GM18517 (cell line): Measurements from ENCODE around the gene RPP40.

Experiments
- ATAC-seq: cut with Tn5 transposase; IDR thresholded peaks from one replicate; pipeline ENCODE4 v1.9.1; 2021; ENCODE audit warnings: mild to moderate bottlenecking, moderate library complexity; ENCODE audit not compliant: unreplicated experiment

The RPP40 gene

DNA sequence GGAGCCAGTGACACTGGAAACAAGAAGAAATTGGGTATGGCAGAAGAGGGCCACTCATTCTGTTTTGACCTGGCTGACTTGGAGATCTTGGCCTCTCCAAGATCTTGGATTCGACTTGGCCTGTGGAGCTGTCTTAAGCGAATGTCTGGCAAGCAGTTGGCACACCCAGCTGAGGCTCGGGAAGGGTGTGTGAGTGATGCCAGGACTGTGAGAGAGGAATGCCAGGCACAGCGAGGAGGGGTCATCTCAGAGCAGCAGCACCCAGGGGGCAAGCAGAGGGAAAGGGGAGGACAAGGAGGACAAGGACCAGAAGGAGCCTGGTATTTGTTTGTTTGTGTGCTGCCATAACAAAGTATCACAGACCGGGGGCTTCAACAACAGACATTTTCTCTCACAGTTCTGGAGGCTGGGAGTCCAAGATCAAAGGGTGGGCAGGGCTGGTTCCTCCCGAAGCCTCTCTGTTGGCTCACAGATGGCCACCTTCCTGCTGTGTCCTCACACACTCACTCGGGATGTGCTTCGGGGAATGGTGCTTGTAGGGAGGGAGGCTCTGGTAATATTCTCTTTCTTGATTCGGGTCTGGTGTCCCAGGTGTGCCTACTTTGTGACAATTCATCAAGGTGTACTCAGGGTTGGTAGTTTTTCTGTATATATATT lies 33.0 kb downstream of the RPP40 start:
- no peak for ATAC-seq

DNA sequence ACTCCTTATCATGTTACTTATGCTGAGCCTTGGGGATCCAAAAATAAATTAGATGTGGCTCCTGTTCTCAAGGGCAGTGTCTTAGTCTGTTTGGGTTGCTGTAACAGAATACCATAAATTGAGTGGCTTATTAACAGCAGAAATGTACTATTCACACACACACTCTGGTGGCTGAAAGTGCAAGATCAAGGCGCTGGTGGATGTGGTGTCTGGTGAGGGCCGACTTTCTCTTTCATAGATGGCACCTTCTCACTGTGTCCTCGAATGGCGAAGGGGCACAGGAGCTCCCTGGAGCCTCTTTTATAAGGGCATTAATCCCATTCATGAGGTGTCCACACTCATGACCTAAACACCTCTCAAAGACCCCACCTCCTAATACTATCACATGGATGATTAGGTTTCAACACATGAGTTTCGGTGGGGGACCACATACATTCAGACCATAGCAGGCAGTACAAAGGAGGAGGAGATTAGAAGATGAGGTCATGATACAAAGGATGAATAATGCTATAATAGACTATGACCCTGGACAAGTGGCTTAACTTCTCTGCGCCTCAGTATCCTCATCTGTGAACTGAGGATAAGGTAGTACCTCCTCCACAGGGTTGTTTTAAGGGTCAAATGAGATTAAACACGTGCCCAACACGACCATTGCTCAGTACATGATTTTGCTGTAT lies 34.1 kb downstream of the RPP40 start:
- ATAC-seq, result no peak

DNA sequence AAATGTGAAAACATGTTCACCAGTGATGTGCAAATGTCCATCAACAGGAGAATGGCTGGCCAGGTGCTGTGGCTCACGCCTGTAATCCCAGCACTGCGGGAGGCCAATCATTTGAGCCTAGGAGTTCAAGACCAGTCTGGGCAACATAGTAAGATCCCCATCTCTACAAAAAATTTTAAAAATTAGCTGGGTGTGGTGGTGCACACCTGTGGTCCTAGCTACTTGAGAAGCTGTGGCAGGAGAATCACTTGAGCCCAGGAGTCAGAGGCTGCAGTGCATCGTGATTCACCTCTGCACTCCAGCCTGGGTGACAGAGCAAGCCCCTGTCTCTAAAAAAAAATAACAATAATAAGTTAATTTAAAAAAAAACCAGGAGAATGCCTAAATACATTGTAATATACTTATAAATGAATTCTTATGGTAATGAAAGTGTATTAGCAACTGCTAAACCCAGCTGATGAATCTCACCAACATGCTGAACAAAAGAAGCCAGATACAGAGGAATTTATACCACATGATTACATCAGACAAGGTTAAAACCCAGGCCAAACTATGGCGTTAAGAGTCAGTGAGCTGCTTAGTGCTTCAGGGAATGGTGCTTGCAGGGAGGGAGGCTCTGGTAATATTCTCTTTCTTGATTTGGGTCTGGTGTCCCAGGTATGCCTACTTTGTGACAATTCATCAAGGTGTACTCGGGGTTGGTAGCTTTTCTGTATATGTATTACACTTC lies 36.4 kb downstream of the RPP40 start:
- ATAC-seq, result no peak

DNA sequence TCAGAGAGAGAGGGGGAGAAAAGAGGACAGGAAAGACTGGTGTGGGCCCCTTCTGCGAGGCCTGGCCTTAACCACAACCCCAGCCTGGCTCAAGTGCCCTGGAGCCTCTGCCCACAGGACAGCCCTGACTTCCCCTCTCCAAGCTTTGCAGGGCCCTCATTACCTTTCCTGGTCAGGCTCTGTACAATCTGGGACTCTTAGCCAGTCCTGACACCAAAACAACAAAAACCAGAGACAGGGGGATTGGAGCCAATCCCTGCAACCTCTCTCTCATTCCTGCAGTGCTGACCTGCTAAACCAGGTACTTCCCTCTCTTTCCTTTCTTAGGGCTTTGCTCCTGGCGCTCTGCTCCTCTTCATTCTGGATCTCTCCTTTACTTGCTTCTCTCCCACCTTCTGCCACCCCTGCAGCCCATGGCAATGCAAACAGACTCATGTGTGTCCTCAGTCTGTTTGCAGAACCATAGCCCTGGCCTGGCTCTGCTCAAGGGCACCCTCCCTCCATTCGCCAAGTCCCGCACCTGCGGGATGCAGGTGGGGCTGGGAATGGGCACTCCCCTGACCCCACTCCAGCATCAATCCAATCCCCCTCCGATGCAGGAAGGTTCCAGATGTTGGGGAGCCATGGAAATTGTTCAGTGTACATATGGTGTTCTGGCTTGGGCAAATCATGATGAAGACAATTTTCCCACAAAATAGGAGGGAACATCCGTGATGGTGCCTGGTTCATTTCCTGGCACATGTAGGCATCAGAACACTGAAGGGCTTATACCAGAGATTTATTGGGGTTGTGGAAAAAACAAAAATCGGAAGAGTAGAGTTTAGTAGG lies 38.1 kb downstream of the RPP40 start:
- no peak for ATAC-seq

DNA sequence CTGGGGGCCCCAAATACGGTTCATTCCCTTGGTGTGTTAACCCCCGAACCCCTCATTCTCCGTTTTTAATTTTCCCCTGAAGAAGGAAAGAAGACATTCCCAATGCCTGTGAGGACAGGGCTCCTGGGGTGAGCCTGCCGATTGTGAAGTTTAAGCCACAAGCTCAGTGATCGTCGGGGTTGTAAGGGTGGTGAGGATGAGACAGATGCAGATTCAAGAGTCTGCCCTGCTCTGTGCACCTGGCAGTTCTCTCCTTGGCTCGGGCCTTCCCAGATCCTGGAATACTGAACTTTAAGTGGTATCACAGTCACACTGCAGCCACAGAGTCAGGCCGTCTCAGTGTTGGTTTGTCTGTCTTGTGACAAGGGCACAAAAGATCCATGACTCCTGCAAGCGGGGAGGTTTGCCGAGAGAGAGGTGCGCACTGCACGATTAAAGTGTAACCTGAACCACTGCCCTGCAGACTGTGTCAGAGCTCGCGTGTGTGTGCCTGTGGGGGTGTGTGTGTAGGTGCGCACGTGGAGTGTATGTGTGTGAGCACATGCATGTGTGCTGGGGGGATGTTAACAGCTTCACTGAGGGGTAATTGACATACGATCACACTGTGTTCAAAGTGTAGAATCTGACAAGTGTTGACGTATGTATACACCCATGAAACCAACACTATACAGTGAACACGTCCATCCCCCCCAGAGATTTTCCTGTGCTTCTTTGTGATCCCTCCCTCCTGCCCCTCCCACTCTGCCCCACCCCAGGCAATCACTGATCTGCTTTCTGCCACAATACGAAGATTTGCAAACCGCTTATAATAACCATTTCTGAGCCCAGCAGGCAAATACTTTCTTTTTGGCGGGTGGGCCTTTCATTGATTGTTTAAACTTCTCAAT lies 38.9 kb downstream of the RPP40 start:
- no peak for ATAC-seq

DNA sequence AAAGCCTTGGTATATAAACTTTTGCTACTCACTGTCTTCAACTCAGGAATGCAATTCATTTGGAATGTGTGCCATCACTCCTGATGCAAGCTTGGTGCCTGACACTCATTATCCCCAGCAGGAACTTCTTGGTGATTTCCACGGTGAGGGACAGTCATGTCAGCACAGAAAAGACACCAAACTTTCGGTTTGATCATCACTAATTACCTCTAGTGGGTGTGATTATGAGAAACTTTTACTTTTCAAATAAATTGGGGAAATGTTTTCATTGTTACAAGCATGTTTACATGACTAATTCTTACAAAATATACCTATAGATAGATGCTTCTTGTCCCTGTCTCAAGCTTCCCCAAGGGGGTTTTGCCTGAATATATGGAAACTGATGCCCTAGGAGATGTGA lies 40.9 kb downstream of the RPP40 start:
- no peak for ATAC-seq

DNA sequence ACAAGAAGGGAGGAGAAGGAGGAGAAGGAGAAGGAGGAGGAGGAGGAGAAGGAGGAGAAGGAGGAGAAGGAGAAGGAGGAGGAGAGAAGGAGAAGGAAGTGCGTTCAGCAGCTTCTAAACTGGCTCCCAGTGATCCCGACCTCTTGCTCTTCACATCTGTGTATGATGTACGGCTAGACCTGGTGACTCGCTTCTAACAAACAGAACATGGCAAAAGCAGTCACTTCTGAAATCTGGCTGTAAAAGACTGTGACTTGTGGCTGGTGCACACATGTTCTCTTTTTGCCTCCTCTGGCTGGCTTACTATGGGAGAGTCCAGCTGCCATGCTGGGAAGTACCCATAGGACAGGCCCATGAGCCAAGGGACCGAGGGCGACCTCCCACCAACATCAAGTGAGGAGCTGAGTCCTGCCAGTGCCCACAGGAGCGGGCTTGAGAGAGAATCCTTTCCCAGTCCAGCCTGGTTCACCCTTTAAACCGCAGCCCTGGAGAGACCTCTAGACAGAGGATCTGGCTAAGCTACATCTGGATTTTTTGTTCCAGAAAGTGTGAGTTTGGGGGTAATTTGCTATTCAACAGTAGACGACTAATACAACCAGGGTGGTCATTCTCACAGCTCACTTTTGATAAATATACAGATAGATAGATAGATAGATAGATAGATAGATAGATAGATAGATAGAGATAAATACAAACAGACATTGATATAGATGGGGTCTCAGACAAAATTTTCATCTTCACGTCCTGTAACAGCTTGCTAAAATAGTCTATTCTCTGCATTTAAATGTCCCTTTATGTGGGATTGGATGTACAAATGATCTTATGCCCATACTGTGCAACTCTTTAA lies 42.3 kb downstream of the RPP40 start:
- no peak for ATAC-seq

DNA sequence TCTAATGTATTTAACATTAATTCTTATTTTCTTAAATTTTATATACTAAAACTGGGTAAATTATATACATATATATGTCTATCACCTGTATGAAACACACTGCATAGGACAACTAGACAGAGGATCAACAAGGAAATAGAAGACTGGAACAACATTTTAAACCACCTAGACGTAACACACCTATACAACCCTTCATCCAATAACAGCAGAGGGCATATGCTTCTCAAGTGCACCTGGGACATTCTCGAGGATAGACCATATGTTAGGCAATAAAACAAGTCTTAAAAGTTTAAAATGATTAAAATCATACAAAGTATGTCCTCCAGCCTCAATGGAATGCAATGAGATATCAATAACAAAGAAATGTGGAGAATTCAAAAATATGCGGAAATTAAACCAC lies 45.2 kb downstream of the RPP40 start:
- ATAC-seq, result no peak

DNA sequence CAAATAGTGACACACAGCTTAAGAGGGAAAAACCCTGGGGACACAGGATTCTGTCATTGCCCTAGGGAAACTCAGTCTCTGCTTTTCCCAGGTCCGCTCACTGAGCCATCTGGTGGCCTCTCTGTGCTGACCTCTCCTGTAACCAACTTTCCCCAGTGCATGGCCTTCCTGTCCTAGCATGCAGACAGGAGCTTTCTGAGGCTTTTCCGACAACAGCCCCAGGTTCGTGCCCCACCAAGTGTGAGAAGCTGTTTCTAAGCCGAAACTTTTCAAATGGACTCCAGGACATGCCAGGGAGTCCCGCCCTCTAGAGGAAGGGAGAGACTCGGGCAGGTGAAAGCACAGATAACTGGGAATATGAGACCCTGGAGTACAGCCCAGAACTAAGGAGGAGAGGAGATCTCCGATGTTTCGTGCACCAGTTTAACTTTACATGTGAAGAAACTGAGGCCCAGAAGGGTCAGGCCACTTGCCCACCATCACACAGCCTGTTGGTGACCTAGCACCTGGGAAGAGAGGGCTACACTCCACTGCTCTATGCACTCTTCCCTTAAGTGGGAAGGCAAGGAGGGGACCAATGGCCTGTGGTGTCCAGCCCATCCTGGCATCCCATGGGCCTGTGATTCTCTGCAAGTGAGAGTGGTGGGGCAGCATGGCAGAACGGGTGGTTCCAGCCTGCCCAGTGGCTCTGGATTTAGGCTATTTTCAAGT lies 46.2 kb downstream of the RPP40 start:
- ATAC-seq, result no peak

DNA sequence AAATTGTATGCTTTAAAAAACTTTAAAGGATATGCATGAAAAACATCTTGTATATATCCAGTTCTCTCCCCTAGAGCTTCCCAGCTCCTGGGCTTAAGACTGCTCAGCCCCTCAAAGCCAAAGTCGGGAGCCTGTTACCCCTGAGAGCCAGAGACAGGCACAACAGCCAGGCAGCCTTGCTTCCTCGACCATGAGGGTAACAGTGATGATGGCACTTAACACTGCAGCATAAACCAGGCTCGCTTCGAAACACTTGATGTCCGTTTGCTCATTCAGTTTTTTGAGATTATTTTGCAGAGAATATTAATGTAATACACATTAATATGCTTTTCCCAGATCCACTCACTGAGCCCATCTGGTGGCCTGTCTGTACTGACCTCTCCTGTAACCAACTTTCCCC lies 47.2 kb downstream of the RPP40 start:
- ATAC-seq, result no peak

DNA sequence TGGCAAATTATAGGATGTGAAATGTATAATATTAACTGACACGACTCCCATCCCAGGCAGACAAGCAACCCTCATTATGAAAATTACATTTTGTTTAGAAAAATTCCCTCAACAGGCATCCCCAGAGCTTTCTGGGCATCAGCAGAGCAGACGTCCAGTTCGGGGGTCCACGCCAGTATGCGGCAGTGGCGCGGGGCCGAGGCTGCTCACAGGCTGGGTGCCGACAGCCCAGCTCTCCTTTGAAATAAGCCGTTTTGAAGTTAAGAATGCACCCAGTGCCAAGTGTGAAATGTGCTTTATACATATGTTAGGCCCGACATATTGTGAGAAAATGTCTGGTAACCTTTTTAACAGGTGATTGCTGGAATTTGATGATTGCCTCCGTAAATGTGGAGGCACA lies 50.4 kb downstream of the RPP40 start:
- ATAC-seq, result no peak

DNA sequence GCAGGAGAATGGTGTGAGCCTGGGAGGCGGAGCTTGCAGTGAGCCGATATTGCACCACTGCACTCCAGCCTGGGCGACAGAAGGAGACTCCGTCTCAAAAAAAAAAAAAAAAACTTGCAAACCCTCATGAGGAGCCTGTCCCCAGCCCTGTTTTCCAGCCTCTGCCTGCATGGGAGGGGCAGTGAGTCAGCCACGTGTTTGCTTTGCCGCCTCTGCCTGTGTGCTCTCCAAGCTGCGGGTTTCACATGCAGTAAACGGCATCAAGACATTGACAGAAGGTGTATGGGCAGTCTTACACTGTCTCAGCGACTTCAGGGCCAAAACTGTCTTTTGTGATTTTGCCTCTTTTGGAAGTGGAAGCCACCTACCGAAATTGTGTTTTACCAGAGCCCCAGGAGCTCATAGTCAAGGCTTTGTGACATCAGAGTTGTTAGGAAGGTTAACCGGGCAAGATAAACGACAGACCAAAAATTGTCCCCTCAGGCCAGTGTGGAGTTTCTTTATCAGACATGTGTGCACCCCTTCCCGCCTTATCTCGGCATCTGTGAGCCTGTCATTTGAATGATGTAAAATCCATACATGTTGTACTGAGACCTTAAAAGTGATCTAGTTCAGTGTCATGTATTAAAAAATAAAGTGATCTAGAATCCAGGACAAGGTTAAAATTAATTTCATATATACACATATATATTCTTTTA lies 52.9 kb downstream of the RPP40 start:
- no peak for ATAC-seq

DNA sequence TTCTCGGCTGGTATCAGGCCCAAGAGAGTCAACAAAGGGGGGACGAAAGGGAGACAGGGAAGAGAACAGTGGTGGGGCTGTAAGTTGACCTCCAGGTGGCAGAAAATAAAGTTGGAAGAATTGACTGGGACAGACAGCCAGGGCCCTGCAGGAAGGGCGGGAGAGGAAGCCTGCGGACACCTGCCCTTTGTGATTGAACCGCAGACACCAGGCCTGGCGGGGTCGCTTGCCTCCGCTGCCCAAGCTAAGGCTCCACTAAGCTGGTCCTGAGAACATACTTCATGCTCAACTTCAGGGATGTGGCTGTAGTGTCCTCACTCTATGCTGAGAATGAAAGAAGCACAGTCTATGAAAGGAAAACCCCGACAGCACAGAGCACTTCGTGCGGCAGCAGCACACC lies 53.8 kb downstream of the RPP40 start:
- ATAC-seq, result no peak

DNA sequence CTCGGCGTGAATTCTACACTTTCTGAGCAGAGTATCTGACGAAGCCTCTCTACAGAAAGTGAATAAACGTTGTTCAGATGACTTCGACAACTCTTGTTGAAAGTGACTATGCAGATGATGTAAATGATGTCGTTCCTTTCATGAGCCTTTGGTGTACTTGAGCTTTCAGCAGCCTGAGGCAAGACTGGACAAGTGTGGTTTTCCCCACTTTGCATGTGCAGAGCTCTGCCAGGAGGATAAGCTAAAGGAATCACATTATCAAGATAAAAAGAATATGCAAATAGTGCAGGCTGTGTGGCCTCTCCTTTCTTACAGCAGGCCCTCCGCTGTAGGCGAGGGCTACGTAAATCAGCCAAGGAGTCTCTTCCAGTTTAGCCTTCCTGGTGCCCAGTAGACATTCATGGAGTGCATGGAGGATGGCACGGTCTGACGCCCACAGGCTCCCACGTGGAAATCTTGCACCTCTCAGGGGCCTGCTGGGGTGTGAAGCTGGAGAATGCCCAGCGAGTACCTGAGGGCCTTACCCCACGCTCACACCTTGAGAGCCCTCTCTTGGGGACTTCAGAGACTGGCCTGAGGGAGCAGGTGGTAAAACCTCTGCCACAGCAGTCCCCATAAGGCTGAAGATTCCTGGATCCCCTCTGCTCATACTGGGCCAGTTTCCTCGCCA lies 54.9 kb downstream of the RPP40 start:
- no peak for ATAC-seq

DNA sequence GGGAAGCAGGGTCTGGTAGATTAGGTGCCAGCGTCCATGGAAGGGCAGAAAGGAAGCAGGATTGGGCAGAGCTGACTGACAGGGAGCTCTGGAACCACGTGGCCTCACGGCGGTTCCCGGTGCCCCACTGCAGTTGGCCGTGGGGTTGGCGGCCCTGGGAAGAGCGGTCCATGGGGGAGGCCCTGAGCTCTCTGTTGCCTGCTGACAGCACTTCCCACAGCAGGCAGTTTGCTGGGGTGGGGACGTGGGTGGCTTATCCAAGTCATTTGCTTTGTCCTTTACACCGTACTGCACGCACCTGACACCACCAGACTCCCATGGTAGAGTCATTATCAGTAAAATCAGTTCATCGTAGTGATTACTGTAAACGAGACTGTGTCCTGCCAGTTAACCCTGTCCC lies 56.1 kb downstream of the RPP40 start:
- no peak for ATAC-seq

DNA sequence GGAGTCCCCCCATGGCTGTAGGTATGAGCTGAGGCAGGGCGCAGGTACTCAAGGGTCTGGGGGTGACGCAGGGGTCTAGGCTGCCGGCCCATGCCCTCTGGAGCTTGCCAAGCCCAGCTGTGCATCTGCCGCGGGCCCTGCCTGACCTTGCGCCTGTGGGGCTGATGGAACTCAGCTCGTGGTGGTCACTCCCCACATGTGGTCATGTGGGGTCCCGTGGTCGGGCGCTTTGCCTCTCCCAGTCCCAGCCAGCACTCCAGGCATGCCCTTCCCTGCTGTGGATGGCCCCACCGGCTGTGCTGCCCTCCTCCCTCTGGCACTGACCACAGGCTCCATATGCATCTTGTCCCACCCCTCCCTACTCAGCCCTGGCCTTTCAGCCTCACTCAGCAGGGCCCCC lies 57.3 kb downstream of the RPP40 start:
- ATAC-seq, result no peak
